ENCODE data around the gene C1orf35. TPM values are rescaled to one million over a fixed set of nuclear protein-coding genes. Genes with fewer than 3 reads are reported as not detected.
A peak's percentile ranks its signal among the peaks of the same experiment; 100 is the strongest.

C1orf35 gene
- total RNA-seq, 1 experiment from 2014 or later, result 24.9 TPM

GRCh38 chr1:228101614-228101993, 1.5 kb downstream of the C1orf35 start:
- Histone ChIP-seq H3K9me3 (ENCODE audit: control insufficient read depth, insufficient read depth, low read depth, low read length) (no peaks in the 10 kb centered on the region), H3K27ac (ENCODE audit: low read length) (peak overlapping the region; percentile 59; the same call in 1 of the 2 replicates), H3K4me3 (ENCODE audit: low read depth in 2 of 2, low read length in 2 of 2) (peak overlapping the region; percentile 71 to 77), H3K4me1 (ENCODE audit: control insufficient read depth, insufficient read depth, low read length) (peaks cover 27% of the 10 kb centered on the region), H3K27me3 (ENCODE audit: control insufficient read depth, insufficient read depth, low read length) (no peaks in the 10 kb centered on the region), H3K36me3 (ENCODE audit: control insufficient read depth, insufficient read depth, low read length) (peaks cover 8% of the 10 kb centered on the region; the same call in 1 of the 2 replicates)
- no peak for TF ChIP-seq POLR2AphosphoS5 (IDR thresholded peaks at IDR 0.05; ENCODE audit: low read depth, low read length)
- 0 out of 2 replicates have a peak, but pooled peaks have one; percentile 11 for TF ChIP-seq SIN3A (IDR thresholded peaks at IDR 0.05; ENCODE audit: borderline replicate concordance, insufficient read depth, low read depth, low read length)
- TF ChIP-seq, protein P1, sequence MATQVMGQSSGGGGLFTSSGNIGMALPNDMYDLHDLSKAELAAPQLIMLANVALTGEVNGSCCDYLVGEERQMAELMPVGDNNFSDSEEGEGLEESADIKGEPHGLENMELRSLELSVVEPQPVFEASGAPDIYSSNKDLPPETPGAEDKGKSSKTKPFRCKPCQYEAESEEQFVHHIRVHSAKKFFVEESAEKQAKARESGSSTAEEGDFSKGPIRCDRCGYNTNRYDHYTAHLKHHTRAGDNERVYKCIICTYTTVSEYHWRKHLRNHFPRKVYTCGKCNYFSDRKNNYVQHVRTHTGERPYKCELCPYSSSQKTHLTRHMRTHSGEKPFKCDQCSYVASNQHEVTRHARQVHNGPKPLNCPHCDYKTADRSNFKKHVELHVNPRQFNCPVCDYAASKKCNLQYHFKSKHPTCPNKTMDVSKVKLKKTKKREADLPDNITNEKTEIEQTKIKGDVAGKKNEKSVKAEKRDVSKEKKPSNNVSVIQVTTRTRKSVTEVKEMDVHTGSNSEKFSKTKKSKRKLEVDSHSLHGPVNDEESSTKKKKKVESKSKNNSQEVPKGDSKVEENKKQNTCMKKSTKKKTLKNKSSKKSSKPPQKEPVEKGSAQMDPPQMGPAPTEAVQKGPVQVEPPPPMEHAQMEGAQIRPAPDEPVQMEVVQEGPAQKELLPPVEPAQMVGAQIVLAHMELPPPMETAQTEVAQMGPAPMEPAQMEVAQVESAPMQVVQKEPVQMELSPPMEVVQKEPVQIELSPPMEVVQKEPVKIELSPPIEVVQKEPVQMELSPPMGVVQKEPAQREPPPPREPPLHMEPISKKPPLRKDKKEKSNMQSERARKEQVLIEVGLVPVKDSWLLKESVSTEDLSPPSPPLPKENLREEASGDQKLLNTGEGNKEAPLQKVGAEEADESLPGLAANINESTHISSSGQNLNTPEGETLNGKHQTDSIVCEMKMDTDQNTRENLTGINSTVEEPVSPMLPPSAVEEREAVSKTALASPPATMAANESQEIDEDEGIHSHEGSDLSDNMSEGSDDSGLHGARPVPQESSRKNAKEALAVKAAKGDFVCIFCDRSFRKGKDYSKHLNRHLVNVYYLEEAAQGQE (IDR thresholded peaks at IDR 0.05; ENCODE audit: insufficient read depth in 1 of 2, low read depth in 2 of 2, low read length in 1 of 2), result no peak
- peak; percentile 1 for ATAC-seq
- POLR2A ChIA-PET, result no interaction called here
- CTCF ChIA-PET, result interaction anchor here (0.9 kb wide), 1 partner anchor 102 kb away, joined by 10 read pairs; no protein-coding TSS in a partner anchor
- in situ Hi-C loops (cut with HindIII; ENCODE audit: low pct_unique_long_range_greater_than_20kb, low sequenced_read_pairs), result no loop called here
- BruUV-seq (replicated peaks), result no TSS peak
- intact Hi-C loops (cut with micrococcal nuclease; ENCODE audit: unreplicated experiment), result no loop called here
- no peak for DNase-seq (ENCODE audit: low read depth, low spot score)

- Histone ChIP-seq H3K27ac (ENCODE audit: low read length) (0 out of 2 replicates have a peak overlapping the region, but pooled peaks have one; percentile 17), H3K36me3 (ENCODE audit: control insufficient read depth, insufficient read depth, low read length) (peaks cover 8% of the 10 kb centered on the region), H3K27me3 (ENCODE audit: control insufficient read depth, insufficient read depth, low read length) (no peaks in the 10 kb centered on the region), H3K4me3 (ENCODE audit: low read depth in 2 of 2, low read length in 2 of 2) (peak overlapping the region in 1 of 2 experiments; percentile 71; a peak in 3 of 4 replicates), H3K4me1 (ENCODE audit: control insufficient read depth, insufficient read depth, low read length) (peaks cover 27% of the 10 kb centered on the region), H3K9me3 (ENCODE audit: control insufficient read depth, insufficient read depth, low read depth, low read length) (no peaks in the 10 kb centered on the region)
- no peak for TF ChIP-seq SIN3A (IDR thresholded peaks at IDR 0.05; ENCODE audit: borderline replicate concordance, insufficient read depth, low read depth, low read length)
- TF ChIP-seq, protein P2, sequence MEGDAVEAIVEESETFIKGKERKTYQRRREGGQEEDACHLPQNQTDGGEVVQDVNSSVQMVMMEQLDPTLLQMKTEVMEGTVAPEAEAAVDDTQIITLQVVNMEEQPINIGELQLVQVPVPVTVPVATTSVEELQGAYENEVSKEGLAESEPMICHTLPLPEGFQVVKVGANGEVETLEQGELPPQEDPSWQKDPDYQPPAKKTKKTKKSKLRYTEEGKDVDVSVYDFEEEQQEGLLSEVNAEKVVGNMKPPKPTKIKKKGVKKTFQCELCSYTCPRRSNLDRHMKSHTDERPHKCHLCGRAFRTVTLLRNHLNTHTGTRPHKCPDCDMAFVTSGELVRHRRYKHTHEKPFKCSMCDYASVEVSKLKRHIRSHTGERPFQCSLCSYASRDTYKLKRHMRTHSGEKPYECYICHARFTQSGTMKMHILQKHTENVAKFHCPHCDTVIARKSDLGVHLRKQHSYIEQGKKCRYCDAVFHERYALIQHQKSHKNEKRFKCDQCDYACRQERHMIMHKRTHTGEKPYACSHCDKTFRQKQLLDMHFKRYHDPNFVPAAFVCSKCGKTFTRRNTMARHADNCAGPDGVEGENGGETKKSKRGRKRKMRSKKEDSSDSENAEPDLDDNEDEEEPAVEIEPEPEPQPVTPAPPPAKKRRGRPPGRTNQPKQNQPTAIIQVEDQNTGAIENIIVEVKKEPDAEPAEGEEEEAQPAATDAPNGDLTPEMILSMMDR (IDR thresholded peaks at IDR 0.05), result no peak
- TF ChIP-seq, protein P1 (IDR thresholded peaks at IDR 0.05; ENCODE audit: insufficient read depth in 1 of 2, low read depth in 2 of 2, low read length in 1 of 2), result no peak
- no peak for TF ChIP-seq TCF7L2 (IDR thresholded peaks at IDR 0.05; ENCODE audit: low read depth, low read length)
- TF ChIP-seq POLR2AphosphoS5 (IDR thresholded peaks at IDR 0.05; ENCODE audit: low read depth, low read length), result no peak; the same call in 1 of the 2 replicates
- DNase-seq (ENCODE audit: low read depth, low spot score), result no peak
- ATAC-seq, result no peak
- ChIA-PET POLR2A (no interaction called here), CTCF (no interaction called here)
- intact Hi-C loops (cut with micrococcal nuclease; ENCODE audit: unreplicated experiment) (no loop called here), in situ Hi-C loops (cut with HindIII; ENCODE audit: low pct_unique_long_range_greater_than_20kb, low sequenced_read_pairs) (no loop called here)
- TSS peak; percentile 98 for BruUV-seq (replicated peaks)
Measured at GRCh38 chr1:228100822-228101613, 2.1 kb downstream of the C1orf35 start.
